ENCODE measurements around the gene KRTAP5-4. TPM values are rescaled to one million over a fixed set of nuclear protein-coding genes. Genes with fewer than 3 reads are reported as not detected.
"Not testable (repeated sequence)": the region's sequence is repeated elsewhere in the genome, so short reads cannot be mapped to it uniquely, and the experiment has no call there.

Gene KRTAP5-4
- total RNA-seq, 1 donor from 2014 or later, result not detected

DNA sequence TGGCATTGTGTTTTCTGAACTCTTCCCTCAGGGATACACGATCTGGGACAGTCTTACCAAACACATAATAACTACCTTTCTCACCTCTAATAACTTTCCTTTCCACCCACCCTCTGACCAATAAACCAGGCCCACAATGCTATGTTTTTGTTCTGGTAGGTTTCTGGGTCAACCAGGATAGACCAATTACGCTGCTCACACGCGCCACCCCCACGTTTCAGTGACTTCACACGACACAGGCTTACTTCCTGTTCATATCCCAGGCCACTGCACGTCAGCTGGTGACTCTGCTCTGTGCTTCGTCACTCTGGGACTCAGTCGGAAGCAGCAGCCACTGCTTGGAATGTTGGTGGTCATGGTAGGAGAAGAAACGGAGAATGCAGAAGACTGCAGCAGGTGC lies 2.5 kb downstream of the KRTAP5-4 start:
- Mint-ChIP-seq H3K9me3 (peaks cover 8% of the 10 kb centered on the region), H3K36me3 (ENCODE audit: low read depth) (no peaks in the 10 kb centered on the region), H3K27ac (ENCODE audit: unreplicated experiment) (no peak overlapping the region), H3K4me3 (no peak overlapping the region), H3K4me1 (peaks cover 4% of the 10 kb centered on the region), H3K27me3 (ENCODE audit: low read depth) (peaks cover 31% of the 10 kb centered on the region)
- TF ChIP-seq, protein P1, sequence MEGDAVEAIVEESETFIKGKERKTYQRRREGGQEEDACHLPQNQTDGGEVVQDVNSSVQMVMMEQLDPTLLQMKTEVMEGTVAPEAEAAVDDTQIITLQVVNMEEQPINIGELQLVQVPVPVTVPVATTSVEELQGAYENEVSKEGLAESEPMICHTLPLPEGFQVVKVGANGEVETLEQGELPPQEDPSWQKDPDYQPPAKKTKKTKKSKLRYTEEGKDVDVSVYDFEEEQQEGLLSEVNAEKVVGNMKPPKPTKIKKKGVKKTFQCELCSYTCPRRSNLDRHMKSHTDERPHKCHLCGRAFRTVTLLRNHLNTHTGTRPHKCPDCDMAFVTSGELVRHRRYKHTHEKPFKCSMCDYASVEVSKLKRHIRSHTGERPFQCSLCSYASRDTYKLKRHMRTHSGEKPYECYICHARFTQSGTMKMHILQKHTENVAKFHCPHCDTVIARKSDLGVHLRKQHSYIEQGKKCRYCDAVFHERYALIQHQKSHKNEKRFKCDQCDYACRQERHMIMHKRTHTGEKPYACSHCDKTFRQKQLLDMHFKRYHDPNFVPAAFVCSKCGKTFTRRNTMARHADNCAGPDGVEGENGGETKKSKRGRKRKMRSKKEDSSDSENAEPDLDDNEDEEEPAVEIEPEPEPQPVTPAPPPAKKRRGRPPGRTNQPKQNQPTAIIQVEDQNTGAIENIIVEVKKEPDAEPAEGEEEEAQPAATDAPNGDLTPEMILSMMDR (conservative IDR thresholded peaks at IDR 0.05), result no peak
- DNase-seq (ENCODE audit: low read depth, low spot score), result no peak

DNA sequence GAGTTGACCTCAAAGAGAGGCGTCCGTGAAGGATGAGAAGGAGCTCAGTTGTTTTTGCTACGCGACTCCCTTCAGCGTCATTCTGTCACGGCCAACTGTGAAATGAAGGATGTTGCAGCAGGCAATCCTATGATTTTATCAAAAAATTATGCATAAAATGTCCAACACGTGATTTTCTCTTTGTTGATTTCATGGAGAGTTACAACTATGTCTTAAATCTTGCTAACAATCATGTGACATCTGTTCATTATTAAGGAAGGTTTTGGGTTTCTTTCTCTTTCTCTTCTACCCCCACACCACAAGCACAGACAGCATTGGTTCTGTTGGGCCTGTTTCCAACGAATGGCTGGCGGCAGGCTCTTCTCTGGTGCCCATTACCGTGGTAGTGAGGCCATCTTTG lies 3.7 kb downstream of the KRTAP5-4 start:
- DNase-seq (ENCODE audit: low read depth, low spot score), result no peak
- TF ChIP-seq, protein P1 (conservative IDR thresholded peaks at IDR 0.05), result no peak
- H3K9me3 Mint-ChIP-seq, result peaks cover 8% of the 10 kb centered on the region
- H3K4me3 Mint-ChIP-seq, result no peak overlapping the region
- peaks cover 31% of the 10 kb centered on the region for H3K27me3 Mint-ChIP-seq (ENCODE audit: low read depth)
- no peak overlapping the region for H3K27ac Mint-ChIP-seq (ENCODE audit: unreplicated experiment)
- peaks cover 4% of the 10 kb centered on the region for H3K4me1 Mint-ChIP-seq
- no peaks in the 10 kb centered on the region for H3K36me3 Mint-ChIP-seq (ENCODE audit: low read depth)

DNA sequence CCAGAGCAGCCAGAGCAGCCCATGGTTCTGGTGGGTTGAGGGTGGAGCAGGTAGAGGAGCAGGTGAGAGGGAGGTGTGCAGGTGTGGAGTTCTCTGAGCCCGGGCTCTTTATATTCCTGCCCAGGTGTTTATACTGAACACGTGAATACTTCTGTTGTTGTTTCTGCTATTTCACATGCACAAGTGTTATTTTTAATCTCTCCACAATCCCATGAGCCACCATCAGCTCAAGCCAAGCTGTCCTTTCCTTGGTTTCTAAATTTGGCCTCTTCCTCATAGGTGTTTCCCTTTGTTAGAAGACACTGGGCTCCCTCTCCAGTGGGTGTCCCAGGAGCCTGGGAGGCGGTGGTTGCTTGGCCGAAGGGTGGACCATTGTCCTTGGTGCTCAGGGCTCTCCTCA lies 13.6 kb downstream of the KRTAP5-4 start, which contains the start of gene KRTAP5-3:
Gene KRTAP5-3 (minus strand): TSS at position 101 of the 400 bp plus-strand sequence. CDS start 78 bp downstream, at position 23.
- Mint-ChIP-seq H3K4me3 (no peak within 1 kb of the TSS), H3K36me3 (ENCODE audit: low read depth) (no peaks in the 10 kb centered on the region), H3K27ac (ENCODE audit: unreplicated experiment) (no peak within 1 kb of the TSS), H3K27me3 (ENCODE audit: low read depth) (peaks cover 22% of the 10 kb centered on the region), H3K9me3 (no peaks in the 10 kb centered on the region), H3K4me1 (peaks cover 9% of the 10 kb centered on the region)
- no peak for DNase-seq (ENCODE audit: low read depth, low spot score)
- TF ChIP-seq, protein P1 (conservative IDR thresholded peaks at IDR 0.05), result no peak

DNA sequence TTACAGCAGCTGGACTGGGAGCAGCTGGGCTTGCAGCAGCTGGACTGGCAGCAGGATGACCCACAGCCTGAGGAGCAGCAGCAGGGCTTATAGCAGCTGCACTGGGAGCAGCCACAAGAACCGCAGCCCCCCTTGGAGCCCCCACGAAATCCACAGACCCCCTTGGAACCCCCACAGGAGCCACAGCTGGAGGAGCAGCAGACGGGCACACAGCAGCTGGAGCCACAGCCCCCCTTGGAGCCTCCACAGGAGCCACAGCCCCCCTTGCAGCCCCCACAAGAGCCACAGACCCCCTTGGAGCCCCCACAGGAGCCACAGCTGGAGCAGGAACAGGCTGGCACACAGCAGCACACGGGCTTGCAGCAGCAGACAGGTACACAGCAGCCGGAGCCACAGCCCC lies 14.0 kb downstream of the KRTAP5-4 start:
- not testable (repeated sequence) for H3K9me3 Mint-ChIP-seq; H3K4me1 Mint-ChIP-seq; DNase-seq (ENCODE audit: low read depth, low spot score); H3K27ac Mint-ChIP-seq (ENCODE audit: unreplicated experiment); H3K4me3 Mint-ChIP-seq; H3K36me3 Mint-ChIP-seq (ENCODE audit: low read depth)
- H3K27me3 Mint-ChIP-seq (ENCODE audit: low read depth), result peaks cover 25% of the 10 kb centered on the region

DNA sequence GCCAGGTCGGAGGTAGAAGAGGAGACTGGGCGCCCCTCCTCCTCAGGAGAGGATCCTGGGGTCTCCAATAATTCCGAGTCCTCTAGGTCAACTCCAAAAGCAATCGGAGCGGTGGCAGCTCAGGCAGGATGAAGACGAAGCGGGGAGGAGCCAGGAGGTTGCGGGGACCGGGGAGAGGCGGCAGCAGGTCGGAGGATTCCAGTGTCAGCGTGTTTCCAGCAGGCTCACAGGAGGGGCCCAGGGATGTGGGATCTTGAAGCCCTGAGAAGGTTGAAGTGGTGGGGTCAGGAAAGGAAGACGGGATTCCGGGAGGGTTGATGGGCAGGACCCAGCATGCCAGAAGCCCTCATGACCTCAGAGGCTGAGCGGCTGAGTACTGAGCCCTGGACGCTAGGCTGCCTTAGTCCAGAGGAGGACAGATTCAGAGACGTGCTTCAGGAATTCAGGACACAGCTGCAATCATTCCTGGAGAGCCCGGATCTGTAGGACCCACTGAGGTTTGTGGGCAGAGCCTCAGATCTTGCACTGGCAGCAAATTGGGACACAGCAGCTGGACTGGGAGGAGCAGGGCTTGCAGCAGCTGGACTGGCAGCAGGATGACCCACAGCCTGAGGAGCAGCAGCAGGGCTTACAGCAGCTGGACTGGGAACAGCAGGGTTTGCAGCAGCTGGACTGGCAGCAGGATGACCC lies 14.6 kb downstream of the KRTAP5-4 start:
- H3K27me3 Mint-ChIP-seq (ENCODE audit: low read depth), result peaks cover 27% of the 10 kb centered on the region
- H3K4me3 Mint-ChIP-seq; DNase-seq (ENCODE audit: low read depth, low spot score); H3K9me3 Mint-ChIP-seq; H3K36me3 Mint-ChIP-seq (ENCODE audit: low read depth); H3K4me1 Mint-ChIP-seq: not testable (repeated sequence)
- H3K27ac Mint-ChIP-seq (ENCODE audit: unreplicated experiment), result peak overlapping the region; percentile 83

DNA sequence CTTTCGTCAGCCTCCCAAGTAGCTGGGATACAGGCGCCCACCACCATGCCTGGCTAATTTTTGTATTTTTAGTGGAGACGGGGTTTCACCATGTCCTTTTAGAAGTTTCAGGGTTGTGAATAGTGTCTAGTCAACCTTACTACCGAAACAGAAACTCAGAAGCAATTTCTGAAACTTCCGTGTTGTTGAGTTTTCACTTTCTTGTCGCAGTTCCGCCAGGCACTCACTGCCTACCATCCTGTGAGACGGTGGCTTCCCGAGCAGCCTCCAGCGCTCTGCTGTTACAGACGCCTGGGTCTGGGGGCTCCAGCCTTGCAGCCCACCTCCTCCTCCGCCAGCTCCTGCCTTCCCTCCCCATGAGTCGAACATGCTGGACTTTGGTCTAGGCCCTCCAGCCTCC lies 16.0 kb downstream of the KRTAP5-4 start:
- not testable (repeated sequence) for H3K4me3 Mint-ChIP-seq

DNA sequence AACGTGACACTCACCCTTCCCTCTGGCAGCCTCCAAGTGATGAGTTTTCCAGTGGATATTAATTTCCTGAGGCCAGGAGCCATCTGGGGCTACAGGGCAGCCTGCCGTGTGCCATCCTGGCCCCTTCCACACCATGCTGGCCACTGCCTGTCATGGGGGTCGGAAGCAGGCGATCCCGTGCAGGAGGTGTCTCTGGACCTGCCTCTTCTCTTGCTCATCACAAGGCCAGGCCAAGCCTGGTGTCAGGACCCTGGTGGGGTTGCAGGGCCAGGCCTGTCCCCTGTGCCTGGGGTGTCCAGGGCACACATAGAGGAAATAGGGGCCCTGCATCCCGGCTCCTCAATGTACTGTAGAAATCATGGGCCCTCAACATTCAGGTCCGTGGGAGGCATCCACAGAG lies 17.2 kb downstream of the KRTAP5-4 start:
- peaks cover 9% of the 10 kb centered on the region for H3K4me1 Mint-ChIP-seq
- no peak for DNase-seq (ENCODE audit: low read depth, low spot score)
- H3K27me3 Mint-ChIP-seq (ENCODE audit: low read depth), result peaks cover 45% of the 10 kb centered on the region
- peaks cover 5% of the 10 kb centered on the region for H3K9me3 Mint-ChIP-seq
- TF ChIP-seq, protein P1 (conservative IDR thresholded peaks at IDR 0.05), result no peak
- no peaks in the 10 kb centered on the region for H3K36me3 Mint-ChIP-seq (ENCODE audit: low read depth)
- no peak overlapping the region for H3K4me3 Mint-ChIP-seq
- no peak overlapping the region for H3K27ac Mint-ChIP-seq (ENCODE audit: unreplicated experiment)

More for the DNA sequence above, 16.0 kb downstream of the KRTAP5-4 start:
- peaks cover 36% of the 10 kb centered on the region for H3K27me3 Mint-ChIP-seq (ENCODE audit: low read depth)
- not testable (repeated sequence) for DNase-seq (ENCODE audit: low read depth, low spot score); H3K4me1 Mint-ChIP-seq; H3K36me3 Mint-ChIP-seq (ENCODE audit: low read depth); H3K9me3 Mint-ChIP-seq; H3K27ac Mint-ChIP-seq (ENCODE audit: unreplicated experiment)

Measured in neural crest cell (in vitro differentiated cells).